ENCODE data around the gene THAP10.

The THAP10 gene

DNA sequence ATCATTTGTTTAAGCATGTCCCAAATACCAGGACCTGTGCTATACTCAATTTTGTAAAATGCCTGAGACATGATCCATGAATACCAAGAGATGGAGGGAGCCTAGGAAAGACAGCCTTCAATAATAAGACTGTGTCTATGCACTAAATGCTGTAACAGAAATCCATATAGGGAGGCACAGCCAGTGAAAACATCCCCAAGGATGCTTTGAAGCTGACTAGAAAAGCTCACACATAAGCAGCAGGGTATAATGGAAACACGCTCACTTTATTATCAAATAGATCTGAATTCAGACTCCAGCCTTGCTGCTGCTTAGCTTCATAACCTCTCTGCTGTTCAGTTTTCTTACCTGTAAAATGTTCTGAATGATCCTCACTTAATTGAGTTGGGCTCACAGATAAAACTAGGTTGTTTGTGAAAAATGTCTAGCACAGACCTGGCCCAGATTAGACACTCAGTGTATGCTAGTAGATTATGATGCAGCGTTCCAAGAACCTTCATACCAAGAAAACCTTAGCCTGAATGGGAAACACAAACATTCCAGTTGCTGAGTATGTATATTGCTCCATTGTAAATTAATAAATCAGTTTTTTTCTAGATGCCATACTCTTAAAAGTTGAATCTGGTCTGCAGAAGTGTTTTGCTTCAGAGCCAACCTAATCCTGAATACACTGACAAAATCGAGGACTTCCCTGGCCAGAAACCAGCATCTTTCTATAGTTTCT lies 34.5 kb downstream of the THAP10 start:
- Histone ChIP-seq H3K4me3 (replicated peaks; ENCODE audit: insufficient read depth, low read length) (no peak overlapping the region), H3K27me3 (ENCODE audit: insufficient read depth, poor library complexity, severe bottlenecking) (peaks cover 25% of the 10 kb centered on the region), H3K27ac (replicated peaks) (no peak overlapping the region)
- no peak for DNase-seq (ENCODE audit: low read depth in 1 of 2, low spot score in 1 of 2)
- no peak for TF ChIP-seq GABPA (IDR thresholded peaks at IDR 0.05; ENCODE audit: low read depth)

DNA sequence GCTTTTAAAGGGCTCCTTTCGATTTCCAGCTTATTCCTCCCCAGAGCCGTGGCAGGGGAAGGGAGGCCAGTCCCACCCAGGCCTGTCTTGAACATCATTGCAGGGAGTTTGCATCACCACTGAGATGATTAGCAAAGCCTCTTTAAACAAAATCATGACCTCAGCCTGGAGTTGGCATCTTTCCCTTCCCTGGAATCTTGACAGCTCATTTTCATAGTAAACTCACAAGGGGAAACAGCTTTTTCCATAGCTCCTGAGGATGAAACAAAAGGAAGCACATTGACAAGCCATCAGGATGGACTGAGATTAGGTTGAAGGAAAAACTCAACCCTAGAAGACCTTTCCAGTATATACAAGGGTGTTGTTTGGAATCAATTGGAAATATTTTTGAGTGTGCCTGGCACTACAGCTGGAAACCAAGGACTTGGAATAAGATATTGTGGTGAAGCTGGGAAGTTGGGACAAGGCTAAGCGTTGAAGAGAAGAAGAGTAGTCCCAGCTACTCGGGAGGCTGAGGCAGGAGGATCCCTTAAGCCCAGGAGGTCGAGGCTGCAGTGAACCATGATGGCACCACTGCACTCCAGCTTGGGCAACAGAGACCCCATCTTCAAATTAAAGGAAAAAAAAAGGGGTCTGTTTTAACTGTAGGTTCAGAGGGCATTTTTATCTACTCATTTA lies 35.2 kb downstream of the THAP10 start:
- no peak for DNase-seq (ENCODE audit: low read depth in 1 of 2, low spot score in 1 of 2)
- H3K4me3 ChIP-seq (replicated peaks; ENCODE audit: insufficient read depth, low read length): no peak overlapping the region
- H3K27ac ChIP-seq (replicated peaks): no peak overlapping the region
- TF ChIP-seq GABPA (IDR thresholded peaks at IDR 0.05; ENCODE audit: low read depth) (no peak), SPI1 (IDR thresholded peaks at IDR 0.05; ENCODE audit: borderline replicate concordance, low read depth) (no peak), POLR2AphosphoS5 (IDR thresholded peaks at IDR 0.05; ENCODE audit: low read depth) (no peak)
- TF ChIP-seq, protein P1, sequence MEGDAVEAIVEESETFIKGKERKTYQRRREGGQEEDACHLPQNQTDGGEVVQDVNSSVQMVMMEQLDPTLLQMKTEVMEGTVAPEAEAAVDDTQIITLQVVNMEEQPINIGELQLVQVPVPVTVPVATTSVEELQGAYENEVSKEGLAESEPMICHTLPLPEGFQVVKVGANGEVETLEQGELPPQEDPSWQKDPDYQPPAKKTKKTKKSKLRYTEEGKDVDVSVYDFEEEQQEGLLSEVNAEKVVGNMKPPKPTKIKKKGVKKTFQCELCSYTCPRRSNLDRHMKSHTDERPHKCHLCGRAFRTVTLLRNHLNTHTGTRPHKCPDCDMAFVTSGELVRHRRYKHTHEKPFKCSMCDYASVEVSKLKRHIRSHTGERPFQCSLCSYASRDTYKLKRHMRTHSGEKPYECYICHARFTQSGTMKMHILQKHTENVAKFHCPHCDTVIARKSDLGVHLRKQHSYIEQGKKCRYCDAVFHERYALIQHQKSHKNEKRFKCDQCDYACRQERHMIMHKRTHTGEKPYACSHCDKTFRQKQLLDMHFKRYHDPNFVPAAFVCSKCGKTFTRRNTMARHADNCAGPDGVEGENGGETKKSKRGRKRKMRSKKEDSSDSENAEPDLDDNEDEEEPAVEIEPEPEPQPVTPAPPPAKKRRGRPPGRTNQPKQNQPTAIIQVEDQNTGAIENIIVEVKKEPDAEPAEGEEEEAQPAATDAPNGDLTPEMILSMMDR (IDR thresholded peaks at IDR 0.05; ENCODE audit: insufficient read depth, low read length): no peak
- TF ChIP-seq, protein P2, sequence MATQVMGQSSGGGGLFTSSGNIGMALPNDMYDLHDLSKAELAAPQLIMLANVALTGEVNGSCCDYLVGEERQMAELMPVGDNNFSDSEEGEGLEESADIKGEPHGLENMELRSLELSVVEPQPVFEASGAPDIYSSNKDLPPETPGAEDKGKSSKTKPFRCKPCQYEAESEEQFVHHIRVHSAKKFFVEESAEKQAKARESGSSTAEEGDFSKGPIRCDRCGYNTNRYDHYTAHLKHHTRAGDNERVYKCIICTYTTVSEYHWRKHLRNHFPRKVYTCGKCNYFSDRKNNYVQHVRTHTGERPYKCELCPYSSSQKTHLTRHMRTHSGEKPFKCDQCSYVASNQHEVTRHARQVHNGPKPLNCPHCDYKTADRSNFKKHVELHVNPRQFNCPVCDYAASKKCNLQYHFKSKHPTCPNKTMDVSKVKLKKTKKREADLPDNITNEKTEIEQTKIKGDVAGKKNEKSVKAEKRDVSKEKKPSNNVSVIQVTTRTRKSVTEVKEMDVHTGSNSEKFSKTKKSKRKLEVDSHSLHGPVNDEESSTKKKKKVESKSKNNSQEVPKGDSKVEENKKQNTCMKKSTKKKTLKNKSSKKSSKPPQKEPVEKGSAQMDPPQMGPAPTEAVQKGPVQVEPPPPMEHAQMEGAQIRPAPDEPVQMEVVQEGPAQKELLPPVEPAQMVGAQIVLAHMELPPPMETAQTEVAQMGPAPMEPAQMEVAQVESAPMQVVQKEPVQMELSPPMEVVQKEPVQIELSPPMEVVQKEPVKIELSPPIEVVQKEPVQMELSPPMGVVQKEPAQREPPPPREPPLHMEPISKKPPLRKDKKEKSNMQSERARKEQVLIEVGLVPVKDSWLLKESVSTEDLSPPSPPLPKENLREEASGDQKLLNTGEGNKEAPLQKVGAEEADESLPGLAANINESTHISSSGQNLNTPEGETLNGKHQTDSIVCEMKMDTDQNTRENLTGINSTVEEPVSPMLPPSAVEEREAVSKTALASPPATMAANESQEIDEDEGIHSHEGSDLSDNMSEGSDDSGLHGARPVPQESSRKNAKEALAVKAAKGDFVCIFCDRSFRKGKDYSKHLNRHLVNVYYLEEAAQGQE (IDR thresholded peaks at IDR 0.05; ENCODE audit: insufficient replicate concordance, low read depth): no peak
- H3K27me3 ChIP-seq (ENCODE audit: insufficient read depth, poor library complexity, severe bottlenecking): peaks cover 29% of the 10 kb centered on the region

DNA sequence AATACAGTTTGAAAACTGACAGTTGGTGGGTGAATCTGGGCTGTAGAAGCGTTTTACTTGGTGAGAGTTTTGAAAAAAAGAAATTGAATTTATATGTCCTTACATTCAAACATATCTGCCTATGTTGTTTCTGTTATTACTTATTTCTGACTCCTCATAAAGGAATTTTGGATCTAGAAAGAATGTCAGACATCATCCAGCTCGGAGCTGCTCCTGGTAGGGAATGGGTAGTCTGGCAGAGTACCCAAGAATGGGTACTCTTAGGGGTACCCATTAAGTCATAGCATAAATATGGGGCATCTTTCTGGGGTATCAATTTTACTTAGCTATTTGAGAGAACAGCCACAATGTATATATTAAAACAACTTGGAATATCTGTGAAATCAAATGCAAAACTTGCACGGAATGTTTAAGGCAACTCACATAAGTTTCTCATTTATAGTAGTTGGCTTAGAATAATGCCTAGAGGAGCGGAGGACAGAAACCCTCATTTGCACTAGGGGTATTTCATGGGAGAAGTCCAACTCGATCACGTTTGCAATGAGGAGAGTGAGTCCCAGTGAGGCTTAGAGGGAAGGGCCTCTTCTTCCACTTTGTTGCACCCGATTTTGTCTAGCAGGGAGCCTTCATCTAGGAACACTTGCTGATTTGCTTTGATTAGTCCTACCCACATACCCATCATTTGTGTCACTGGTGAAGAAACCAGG lies 35.9 kb downstream of the THAP10 start:
- TF ChIP-seq, protein P1 (IDR thresholded peaks at IDR 0.05; ENCODE audit: insufficient read depth, low read length): no peak
- TF ChIP-seq, protein P2 (IDR thresholded peaks at IDR 0.05; ENCODE audit: insufficient replicate concordance, low read depth): no peak
- TF ChIP-seq SPI1 (IDR thresholded peaks at IDR 0.05; ENCODE audit: borderline replicate concordance, low read depth): no peak
- no peak for TF ChIP-seq GABPA (IDR thresholded peaks at IDR 0.05; ENCODE audit: low read depth)
- TF ChIP-seq POLR2AphosphoS5 (IDR thresholded peaks at IDR 0.05; ENCODE audit: low read depth): no peak
- Histone ChIP-seq H3K4me3 (replicated peaks; ENCODE audit: insufficient read depth, low read length) (no peak overlapping the region), H3K27ac (replicated peaks) (no peak overlapping the region), H3K27me3 (ENCODE audit: insufficient read depth, poor library complexity, severe bottlenecking) (peaks cover 36% of the 10 kb centered on the region)
- DNase-seq (ENCODE audit: low read depth in 1 of 2, low spot score in 1 of 2): no peak

DNA sequence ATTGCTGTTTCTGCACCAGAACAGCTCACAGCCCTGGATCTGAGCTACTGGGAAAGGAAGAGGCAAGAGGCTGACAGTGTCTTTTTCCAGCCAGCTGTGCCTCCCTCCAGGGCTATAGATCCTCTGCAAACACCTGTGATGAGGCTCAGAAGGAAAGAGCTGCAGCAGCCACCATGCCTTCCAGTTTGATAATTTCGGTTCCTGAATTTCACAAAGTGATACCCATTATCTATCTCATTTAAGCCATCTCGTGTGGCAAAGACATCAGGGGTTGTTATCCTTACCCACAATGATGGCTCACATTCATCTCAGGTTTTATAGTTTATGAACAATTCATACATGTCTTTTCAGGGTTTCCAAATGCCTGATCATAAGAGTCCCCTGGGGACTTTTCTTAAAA lies 36.5 kb downstream of the THAP10 start:
- Histone ChIP-seq H3K27me3 (ENCODE audit: insufficient read depth, poor library complexity, severe bottlenecking) (peaks cover 41% of the 10 kb centered on the region), H3K27ac (replicated peaks) (no peak overlapping the region), H3K4me3 (replicated peaks; ENCODE audit: insufficient read depth, low read length) (no peak overlapping the region)
- TF ChIP-seq, protein P2 (IDR thresholded peaks at IDR 0.05; ENCODE audit: insufficient replicate concordance, low read depth): no peak
- TF ChIP-seq GABPA (IDR thresholded peaks at IDR 0.05; ENCODE audit: low read depth) (no peak), POLR2AphosphoS5 (IDR thresholded peaks at IDR 0.05; ENCODE audit: low read depth) (no peak), SPI1 (IDR thresholded peaks at IDR 0.05; ENCODE audit: borderline replicate concordance, low read depth) (no peak)
- TF ChIP-seq, protein P1 (IDR thresholded peaks at IDR 0.05; ENCODE audit: insufficient read depth, low read length): no peak
- no peak for DNase-seq (ENCODE audit: low read depth in 1 of 2, low spot score in 1 of 2)
